GM18858 (cell line): ENCODE results near the gene ABCA1.
"Not testable (repeated sequence)": the region's sequence is repeated elsewhere in the genome, so short reads cannot be mapped to it uniquely, and the experiment has no call there.

Experiments used
- ATAC-seq: cut with Tn5 transposase; IDR thresholded peaks from one replicate; pipeline ENCODE4 v1.9.1; 2021; ENCODE audit not compliant: unreplicated experiment

ABCA1 gene

GRCh38 chr9:104774132-104774531 is 153.8 kb downstream of the ABCA1 start:
- no peak for ATAC-seq

- no peak for ATAC-seq
These were observed 155.0 kb downstream of the ABCA1 start for GRCh38 chr9:104772714-104773510.

- ATAC-seq = peak; percentile 47
These were observed 158.3 kb downstream of the ABCA1 start for GRCh38 chr9:104769655-104770054.

- not testable (repeated sequence) for ATAC-seq
These were observed 158.9 kb downstream of the ABCA1 start for GRCh38 chr9:104769029-104769428.

GRCh38 chr9:104767507-104767906 is 160.4 kb downstream of the ABCA1 start:
- no peak for ATAC-seq

GRCh38 chr9:104766025-104766424 is 161.9 kb downstream of the ABCA1 start:
- no peak for ATAC-seq

- ATAC-seq = peak; percentile 28
These were observed 162.8 kb downstream of the ABCA1 start for GRCh38 chr9:104765138-104765537.

- peak; percentile 39 for ATAC-seq
These were observed 169.0 kb downstream of the ABCA1 start for GRCh38 chr9:104758974-104759373.

- ATAC-seq = peak; percentile 31
These were observed 177.7 kb downstream of the ABCA1 start for GRCh38 chr9:104750185-104750767.

- ATAC-seq = no peak
These were observed 179.5 kb downstream of the ABCA1 start for GRCh38 chr9:104748359-104749031.

GRCh38 chr9:104747565-104748358 is 180.2 kb downstream of the ABCA1 start, which contains the start of gene NIPSNAP3A:
Gene NIPSNAP3A, plus strand, starts transcription at chr9:104747683. Its CDS starts 110 bp downstream, at chr9:104747793.
- peak; percentile 79 for ATAC-seq

- ATAC-seq = no peak
These were observed 180.8 kb downstream of the ABCA1 start for GRCh38 chr9:104747245-104747564.

- no peak for ATAC-seq
These were observed 181.2 kb downstream of the ABCA1 start for GRCh38 chr9:104746798-104747197.

- no peak for ATAC-seq
These were observed 181.7 kb downstream of the ABCA1 start for GRCh38 chr9:104746285-104746684.

GRCh38 chr9:104745852-104746251 is 182.1 kb downstream of the ABCA1 start:
- ATAC-seq = no peak

GRCh38 chr9:104743376-104743985 is 184.5 kb downstream of the ABCA1 start:
- ATAC-seq = peak; percentile 58

GRCh38 chr9:104740621-104741020 is 187.3 kb downstream of the ABCA1 start:
- no peak for ATAC-seq

GRCh38 chr9:104738452-104738851 is 189.5 kb downstream of the ABCA1 start:
- ATAC-seq = no peak
